ENCODE results near the gene SMYD3.
A peak's percentile ranks its signal among the peaks of the same experiment; 100 is the strongest.

SMYD3 gene

GRCh38 chr1:246462986-246463385, 44.1 kb downstream of the SMYD3 start:
- no peak for DNase-seq (ENCODE audit: low spot score)

GRCh38 chr1:246460406-246460805, 46.7 kb downstream of the SMYD3 start:
- DNase-seq (ENCODE audit: low spot score), result no peak

GRCh38 chr1:246459221-246459620, 47.9 kb downstream of the SMYD3 start:
- DNase-seq (ENCODE audit: low spot score), result no peak

GRCh38 chr1:246455476-246455875, 51.6 kb downstream of the SMYD3 start:
- DNase-seq (ENCODE audit: low spot score), result no peak

- no peak for DNase-seq (ENCODE audit: low spot score)
Observed at GRCh38 chr1:246454655-246455054, 52.4 kb downstream of the SMYD3 start.

- DNase-seq (ENCODE audit: low spot score), result peak; percentile 35
Observed at GRCh38 chr1:246450611-246451251, 56.3 kb downstream of the SMYD3 start.

GRCh38 chr1:246448373-246448772, 58.7 kb downstream of the SMYD3 start:
- DNase-seq (ENCODE audit: low spot score), result no peak

GRCh38 chr1:246447501-246447900, 59.6 kb downstream of the SMYD3 start:
- no peak for DNase-seq (ENCODE audit: low spot score)

- no peak for DNase-seq (ENCODE audit: low spot score)
Observed at GRCh38 chr1:246445503-246445902, 61.6 kb downstream of the SMYD3 start.

- DNase-seq (ENCODE audit: low spot score), result no peak
Observed at GRCh38 chr1:246444617-246445016, 62.5 kb downstream of the SMYD3 start.

- DNase-seq (ENCODE audit: low spot score), result no peak
Observed at GRCh38 chr1:246437961-246438360, 69.1 kb downstream of the SMYD3 start.

GRCh38 chr1:246435421-246436041, 71.5 kb downstream of the SMYD3 start:
- DNase-seq (ENCODE audit: low spot score), result no peak

- no peak for DNase-seq (ENCODE audit: low spot score)
Observed at GRCh38 chr1:246434335-246434734, 72.7 kb downstream of the SMYD3 start.

GRCh38 chr1:246428542-246429308, 78.4 kb downstream of the SMYD3 start:
- no peak for DNase-seq (ENCODE audit: low spot score)

GRCh38 chr1:246427611-246428010, 79.5 kb downstream of the SMYD3 start:
- no peak for DNase-seq (ENCODE audit: low spot score)

GRCh38 chr1:246425895-246426294, 81.2 kb downstream of the SMYD3 start:
- no peak for DNase-seq (ENCODE audit: low spot score)

- no peak for DNase-seq (ENCODE audit: low spot score)
Observed at GRCh38 chr1:246425139-246425794, 81.8 kb downstream of the SMYD3 start.

- DNase-seq (ENCODE audit: low spot score), result no peak
Observed at GRCh38 chr1:246420300-246420699, 86.8 kb downstream of the SMYD3 start.

GRCh38 chr1:246418565-246419312, 88.3 kb downstream of the SMYD3 start:
- no peak for DNase-seq (ENCODE audit: low spot score)

- DNase-seq (ENCODE audit: low spot score), result no peak
Observed at GRCh38 chr1:246417813-246418564, 89.1 kb downstream of the SMYD3 start.

GRCh38 chr1:246417152-246417812, 89.8 kb downstream of the SMYD3 start:
- DNase-seq (ENCODE audit: low spot score), result no peak
